GM19351 (cell line): ENCODE results near the gene PTTG1IP.
"Not testable (repeated sequence)": the region's sequence is repeated elsewhere in the genome, so short reads cannot be mapped to it uniquely, and the experiment has no call there.

Experiments used
- ATAC-seq: cut with Tn5 transposase; IDR thresholded peaks from one replicate; pipeline ENCODE4 v1.9.1; 2021; ENCODE audit warnings: mild to moderate bottlenecking, moderate library complexity; ENCODE audit not compliant: unreplicated experiment

The PTTG1IP gene

DNA sequence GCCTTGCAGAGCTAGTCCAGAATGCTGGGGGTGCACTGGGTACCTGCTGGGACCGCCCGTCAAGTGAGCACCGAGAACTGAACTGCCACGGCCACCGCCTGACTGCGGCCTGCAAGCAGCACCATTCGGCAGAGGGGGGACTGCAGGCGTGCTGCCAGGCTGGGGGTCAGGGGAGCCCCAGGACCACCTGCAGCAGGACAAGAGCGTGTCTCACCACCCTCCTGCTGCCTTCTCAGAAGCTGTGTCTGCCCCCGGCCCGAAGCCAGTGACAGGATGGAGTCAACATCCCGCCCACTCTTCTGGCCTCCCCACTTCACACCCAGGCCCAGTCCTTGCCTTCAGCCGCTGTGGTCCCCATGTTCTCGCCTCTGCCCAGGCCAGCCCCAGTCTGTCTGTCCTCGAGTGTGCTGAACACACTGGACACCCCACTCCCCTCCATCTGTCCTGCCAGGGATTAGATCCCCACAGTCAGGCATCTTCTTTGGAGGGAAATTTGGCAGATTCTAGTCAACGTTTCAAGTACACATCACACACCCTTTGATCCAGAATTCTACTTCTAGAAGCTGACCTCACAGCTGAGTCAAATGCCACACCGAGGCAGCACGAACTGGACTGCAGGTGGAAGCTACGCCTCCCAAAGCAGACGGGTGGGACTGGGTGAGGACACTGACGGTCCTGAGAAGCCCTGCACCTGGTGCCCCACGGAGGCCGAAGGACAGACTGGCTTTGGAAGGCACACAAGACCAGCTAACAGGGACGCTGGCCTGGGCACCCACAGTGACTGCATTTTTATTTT is 26.0 kb downstream of the PTTG1IP start:
- no peak for ATAC-seq

- no peak for ATAC-seq
These were observed 26.8 kb downstream of the PTTG1IP start for GRCh38 chr21:44846485-44847260.

DNA sequence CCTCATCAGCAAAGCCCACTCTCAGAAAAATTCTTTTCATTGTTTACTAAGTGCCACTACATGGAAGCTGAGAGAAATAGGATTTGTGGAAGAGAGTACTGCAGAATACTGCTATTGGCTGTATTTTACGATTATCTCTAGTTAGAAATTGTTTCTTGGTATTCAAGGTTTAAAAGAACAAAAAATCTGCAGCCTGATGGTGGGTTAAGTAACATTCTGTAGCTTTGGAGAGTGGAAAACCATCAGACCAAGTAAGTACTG is 27.3 kb downstream of the PTTG1IP start:
- no peak for ATAC-seq

DNA sequence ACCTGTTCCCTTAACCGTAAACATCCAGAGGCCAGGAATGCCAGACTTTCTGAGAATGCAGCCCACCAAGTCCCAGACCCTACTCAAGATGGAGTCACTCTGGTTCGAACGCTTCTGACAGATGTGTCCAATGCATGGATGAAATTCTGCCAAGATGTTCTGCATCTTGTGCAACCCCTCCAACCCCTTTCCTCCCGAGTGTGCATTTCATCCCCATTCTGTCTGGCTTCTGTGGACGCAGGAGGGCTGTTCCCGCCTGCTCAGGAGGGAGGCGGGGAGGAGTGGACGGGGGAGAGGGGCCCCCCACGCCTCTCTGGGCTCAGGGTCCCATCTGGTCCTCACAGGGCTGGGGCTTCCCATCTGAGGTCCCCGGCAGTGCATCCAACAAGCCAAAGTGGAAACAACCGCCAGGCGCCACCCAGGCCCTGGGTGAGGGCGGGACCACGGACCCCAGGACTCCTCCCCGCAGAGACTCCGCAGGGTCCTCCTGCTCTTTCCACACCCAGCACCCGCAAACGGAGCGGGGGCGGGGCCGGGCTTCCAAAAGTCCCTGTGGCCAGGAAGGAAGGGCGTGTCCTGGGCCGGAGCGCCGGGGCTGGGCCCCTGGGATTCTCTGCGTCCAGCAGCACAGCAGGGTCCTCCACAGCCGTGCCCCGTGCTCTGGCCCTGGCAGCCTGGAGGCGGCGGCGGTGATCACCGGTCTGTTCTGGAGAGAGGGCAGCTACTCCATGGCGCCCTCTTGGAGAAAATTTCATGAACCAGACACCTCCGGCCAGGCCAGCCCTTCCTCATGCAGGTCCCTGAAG is 27.9 kb downstream of the PTTG1IP start:
- no peak for ATAC-seq

GRCh38 chr21:44844256-44844655 is 29.2 kb downstream of the PTTG1IP start:
- no peak for ATAC-seq

DNA sequence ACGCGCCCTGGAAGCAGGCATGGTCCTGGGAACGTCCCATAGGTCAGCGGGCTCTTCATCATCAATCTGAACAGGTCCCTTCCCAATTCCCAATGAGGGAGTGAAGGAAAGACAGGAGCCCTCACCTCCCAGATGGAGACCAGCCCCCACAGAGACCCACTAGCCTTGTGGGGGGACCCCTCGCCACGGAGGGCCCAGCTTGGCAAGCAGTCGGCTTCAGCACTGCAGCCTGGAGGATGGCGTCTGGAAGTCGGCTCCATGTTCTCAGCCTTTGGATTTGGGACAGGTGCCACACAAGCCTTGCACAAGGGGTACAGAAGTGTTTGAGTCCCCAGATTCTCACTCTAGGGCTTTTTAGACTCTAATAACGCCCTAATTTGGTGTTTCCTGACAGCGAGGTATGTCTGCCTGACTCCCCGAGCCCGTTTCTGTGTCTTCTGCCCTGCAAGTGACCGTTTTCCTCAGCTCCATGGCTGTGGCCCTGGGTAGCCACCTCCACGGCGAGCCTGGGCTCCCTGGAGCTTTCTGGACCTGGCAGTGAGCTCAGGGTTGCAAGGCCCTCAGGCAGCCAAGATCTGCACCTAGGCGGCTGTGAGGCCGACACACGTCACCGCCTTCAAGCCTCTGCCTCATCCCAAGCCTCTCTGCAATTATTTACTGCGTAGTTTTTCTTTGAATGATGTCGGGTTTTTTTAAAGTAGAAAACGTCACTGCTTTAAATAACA is 30.6 kb downstream of the PTTG1IP start:
- ATAC-seq: no peak

DNA sequence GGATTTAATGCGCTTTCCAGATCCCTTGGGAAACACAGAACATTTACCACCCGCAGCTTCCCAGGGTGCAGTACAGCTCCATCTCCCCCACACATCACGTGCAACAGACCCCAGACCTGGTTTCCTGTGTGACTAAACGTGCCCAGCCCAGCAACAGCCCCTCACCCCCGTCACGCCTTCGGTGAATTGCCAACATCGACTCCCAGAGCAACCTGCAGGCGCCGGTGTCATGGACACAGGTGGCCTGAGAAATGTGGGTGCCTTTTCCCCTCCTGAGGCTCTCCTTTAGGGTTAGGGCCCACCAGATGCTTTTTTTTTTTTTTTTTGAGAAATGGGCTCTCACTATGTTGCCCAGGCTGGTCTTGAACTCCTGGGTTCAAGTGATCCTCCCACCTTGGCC is 31.4 kb downstream of the PTTG1IP start:
- no peak for ATAC-seq

DNA sequence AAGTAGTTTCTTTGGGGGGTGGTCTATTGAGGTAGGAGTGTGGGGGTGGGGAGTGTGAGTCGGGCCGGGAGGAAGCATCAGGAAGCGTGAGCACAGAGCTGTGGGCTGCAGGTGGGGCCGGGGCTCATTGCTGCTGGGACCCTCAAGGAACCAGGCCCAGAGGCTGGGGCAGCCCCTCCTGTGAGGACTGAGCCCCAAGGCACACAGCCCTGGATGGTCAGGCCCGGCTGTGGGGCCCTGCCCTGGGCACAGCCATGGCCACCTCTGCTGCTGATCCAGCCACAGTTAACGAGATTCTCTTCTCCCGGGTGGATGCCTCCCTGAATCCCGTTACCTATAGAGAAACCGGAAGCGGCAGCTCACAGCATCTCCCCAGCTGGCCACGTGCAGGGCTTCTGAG is 32.7 kb downstream of the PTTG1IP start:
- ATAC-seq: no peak

DNA sequence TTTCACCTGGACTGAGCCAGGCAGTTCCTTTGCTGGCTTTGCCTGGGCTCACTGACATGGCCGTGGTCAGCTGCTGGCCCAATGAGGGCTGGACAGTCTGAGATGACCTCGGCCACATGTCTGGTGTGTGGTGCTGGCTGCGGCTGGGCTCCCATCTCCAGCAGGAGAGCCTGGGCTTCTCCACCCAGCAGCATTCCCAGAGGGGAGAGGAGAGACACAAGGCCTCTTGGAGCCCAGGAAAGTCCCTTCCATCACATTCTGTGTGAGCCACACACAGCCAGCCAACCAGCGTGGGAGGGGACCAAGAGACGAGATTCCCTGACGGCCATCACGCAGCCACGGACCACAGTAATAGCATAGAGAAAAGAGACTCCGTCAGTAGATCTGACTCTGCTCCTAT is 34.5 kb downstream of the PTTG1IP start:
- no peak for ATAC-seq

GRCh38 chr21:44838039-44838895 is 35.2 kb downstream of the PTTG1IP start:
- ATAC-seq: no peak

GRCh38 chr21:44837537-44837936 is 36.0 kb downstream of the PTTG1IP start:
- no peak for ATAC-seq

GRCh38 chr21:44836666-44837471 is 36.6 kb downstream of the PTTG1IP start:
- ATAC-seq: no peak

GRCh38 chr21:44836349-44836665 is 37.2 kb downstream of the PTTG1IP start:
- ATAC-seq: no peak

DNA sequence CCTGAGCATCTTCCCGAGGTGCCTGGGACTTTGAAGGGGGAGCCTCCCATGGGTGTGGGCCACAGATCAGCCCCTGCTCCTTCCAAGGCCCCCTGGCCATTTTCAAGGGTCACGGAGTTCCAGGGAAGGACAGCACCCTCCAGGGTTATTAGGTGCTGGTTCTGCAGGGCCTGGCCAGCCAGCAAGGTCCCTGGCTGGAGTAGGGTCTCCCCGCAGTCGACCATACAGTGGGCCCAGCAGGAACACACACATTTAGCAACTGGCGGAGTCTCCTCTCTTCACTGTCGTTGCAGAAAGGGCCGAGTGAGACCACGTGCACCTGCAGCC is 37.9 kb downstream of the PTTG1IP start:
- ATAC-seq: no peak

DNA sequence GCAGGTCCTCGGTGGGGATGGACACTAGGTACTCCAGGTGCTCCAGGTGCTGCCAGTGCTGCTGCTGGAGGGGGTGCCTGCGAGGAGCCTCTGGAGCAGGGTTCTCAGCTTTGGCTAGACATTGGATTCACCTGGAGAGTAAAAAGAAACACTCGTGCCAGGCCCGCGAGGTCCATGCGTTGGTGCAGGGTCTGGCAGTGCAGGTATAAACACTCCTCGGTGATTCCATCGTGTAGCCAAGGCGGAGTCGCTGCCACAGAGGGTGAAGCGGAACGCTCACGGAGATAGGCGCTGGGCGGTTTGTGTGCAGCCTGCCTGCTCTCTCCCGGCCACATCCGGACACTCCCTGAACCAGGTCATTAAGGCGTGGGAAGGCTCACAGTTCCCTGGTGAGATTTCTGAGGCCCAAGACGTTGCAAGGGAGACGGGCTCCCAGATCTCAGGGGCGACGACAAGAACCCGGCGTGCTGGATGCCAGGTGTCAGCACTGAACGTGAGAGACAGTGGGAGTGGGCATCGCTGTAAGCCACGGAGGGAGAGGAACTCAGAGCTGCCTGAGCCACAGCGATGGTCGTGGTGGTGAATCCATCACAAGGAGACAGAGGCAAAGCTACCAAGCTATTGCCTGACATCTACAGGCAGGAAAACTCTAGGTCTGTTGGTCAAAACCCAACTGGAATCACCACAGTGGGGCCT is 38.4 kb downstream of the PTTG1IP start:
- no peak for ATAC-seq

- ATAC-seq: no peak
These were observed 39.1 kb downstream of the PTTG1IP start for GRCh38 chr21:44834231-44834950.

GRCh38 chr21:44833663-44834062 is 39.8 kb downstream of the PTTG1IP start:
- ATAC-seq: no peak

DNA sequence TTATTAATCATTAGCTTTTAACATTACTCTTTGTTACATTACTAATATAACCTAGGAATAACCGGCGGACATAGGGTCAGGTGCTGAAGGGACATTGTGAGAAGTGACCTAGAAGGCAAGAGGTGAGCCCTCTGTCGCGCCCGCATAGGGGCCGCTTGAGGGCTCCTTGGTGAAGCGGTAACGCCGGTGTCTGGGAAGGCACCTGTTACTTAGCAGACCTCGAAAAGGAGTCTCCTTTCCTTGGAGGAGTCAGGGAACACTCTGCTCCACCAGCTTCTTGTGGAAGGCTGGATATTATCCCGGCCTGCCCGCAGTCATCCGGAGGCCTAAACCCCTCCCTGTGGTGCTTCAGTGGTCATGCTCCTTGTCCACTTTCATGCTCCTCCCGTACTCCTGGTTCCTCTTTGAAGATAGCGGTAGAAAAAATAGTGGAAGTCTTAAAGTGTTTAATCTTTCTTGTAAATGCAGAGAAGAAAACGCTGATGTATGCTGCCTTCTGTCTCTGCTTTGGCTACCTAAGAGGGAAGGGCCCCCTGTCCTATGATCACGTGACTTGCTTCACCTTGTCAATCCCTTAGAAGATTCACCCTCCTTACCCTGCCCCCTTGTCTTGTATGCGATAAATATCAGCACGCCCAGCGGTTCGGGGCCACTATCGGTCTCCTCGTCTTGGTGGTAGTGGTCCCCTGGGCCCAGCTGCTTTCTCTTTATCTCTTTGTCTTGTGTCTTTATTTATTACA is 40.8 kb downstream of the PTTG1IP start:
- ATAC-seq: not testable (repeated sequence)
